ENCODE data around the gene KIF6.
"Not testable (repeated sequence)": the region's sequence is repeated elsewhere in the genome, so short reads cannot be mapped to it uniquely, and the experiment has no call there.

The KIF6 gene

GRCh38 chr6:39543095-39543494 lies 182.1 kb downstream of the KIF6 start:
- no peak for DNase-seq

DNA sequence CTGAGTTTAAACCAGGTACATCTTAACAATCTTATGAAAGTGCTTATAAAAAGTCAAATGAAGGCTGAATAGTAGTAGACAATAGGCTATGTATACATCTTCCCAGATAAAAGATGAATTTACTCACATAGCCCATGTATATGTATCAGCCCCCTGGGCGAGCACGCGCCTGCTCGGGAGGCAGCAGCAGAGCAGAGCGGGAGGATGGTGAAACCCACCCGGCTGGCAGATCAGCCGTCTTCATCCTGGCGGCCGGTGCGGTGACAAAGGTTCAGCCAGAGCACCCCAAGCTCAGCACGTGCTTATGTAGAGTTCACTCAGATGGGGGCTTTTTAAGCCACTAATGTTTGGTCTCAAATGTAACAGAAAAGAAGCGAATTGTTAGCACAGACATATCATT lies 184.8 kb downstream of the KIF6 start:
- no peak for DNase-seq

DNA sequence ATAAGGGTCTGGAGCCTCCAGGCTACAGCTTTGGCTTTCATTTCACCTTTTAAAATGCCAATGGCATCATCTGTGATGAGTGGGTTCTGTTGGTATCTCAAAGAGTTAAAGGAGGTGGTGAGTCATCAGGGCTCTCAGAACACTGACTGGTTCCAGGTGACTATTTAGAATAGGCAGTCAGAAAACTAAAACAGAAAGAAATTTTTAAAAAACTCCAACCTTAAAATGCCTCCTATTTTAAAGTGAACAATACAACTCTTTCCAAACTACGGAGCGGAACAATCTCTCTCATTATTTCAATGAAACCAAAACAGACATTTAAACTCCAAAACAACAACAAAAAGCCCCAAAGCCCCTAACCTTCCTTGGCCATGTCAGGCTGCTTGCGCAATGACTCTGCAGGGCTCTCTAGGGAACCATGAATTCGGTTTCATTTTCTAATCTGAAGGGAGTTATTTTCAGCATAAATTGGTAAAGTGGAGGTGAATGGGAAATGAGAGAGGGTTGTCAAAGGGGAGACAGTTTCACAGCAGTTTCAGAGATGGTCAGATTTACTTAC lies 194.9 kb downstream of the KIF6 start:
- no peak for DNase-seq

DNA sequence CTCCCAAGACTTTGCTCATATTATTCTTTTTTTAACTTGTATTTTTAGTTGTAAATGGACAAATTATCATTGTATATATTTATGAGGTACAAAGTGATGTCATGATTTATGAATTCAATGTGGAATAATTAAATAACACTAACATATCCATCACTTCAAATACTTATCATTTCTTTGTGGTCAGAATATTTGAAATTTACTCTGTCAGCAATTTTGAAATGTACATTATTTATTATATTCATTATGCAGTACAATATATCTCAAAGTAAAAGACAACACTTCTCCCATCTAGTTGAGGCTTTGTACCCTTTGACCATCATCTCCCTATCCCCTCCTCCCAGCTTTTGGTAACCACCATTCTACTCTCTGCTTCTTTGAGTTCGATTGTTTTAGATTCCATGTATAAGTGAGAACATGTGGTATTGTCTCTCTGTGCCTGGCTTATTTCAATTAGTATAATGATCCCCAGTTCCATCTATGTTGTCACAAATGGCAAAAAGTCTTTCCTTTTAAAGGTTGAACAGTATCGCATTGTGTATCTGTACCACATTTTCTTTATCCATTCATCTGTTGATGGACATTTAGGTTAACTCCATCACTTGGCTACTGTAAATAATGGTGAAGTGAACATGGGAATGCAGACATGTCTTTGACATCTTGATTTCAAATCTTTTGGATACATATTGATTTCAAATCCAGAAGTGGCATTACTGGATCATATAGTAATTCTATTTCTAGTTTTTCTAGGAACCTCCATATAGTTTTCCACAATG lies 197.2 kb downstream of the KIF6 start:
- no peak for DNase-seq

GRCh38 chr6:39524007-39524406 lies 201.2 kb downstream of the KIF6 start:
- no peak for DNase-seq

DNA sequence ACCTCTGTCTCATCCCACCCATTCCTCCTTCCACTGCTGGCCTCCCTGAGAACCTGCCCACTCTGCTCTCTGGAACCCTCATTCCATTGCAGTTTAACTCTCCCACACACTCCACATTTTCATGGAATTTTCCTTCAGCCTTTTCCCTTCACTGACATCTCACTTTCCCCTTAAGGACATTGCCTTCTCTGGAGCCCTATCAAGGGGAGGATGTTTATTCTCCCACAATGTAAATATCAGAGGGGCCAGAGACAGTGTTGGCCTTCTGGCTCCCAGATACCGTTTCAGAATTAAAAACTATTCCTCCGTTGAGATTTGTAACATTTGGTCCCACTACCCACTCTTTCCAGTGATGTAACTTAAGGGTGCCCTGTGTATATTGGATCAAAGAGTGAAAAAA lies 203.2 kb downstream of the KIF6 start:
- DNase-seq = no peak

- DNase-seq = no peak
Measured at GRCh38 chr6:39520916-39521315, 204.3 kb downstream of the KIF6 start.

- DNase-seq = no peak
Measured at GRCh38 chr6:39520411-39520810, 204.8 kb downstream of the KIF6 start.

DNA sequence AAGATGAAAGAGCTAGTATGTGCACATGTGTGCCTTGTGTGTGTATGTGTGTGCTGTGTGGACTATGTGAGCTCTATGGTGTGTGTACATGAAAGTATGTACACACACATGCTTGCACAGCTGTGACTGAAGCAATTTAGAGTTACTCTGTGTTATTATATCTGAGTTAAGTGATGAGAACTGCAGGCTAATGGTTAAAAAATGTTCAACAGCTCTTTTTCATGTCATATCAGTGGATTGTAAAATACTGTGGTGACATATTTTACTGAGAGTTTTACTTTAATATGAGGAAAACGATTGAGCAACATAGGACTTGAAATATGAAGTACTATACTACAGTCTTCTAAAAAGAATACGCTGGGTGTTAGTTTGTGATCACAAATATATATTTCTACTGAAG lies 207.0 kb downstream of the KIF6 start:
- DNase-seq = no peak

DNA sequence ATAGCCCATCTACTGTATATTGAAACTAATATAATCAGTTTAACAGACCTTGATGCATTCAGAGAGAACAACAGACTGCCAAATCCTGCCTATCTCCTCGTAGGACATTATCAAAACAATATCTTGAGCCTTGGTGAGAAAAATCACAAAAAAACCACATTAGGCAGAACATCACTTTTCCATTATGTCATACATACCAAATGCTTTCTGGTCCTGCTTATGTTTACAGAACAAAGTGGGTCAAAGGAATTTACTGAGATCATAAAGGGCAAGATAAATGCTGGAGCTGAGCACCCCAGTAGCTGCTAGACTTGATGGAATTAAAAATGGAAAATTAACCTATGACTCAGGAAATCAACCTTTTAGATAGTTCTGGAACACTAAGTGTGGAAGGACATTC lies 207.5 kb downstream of the KIF6 start:
- no peak for DNase-seq

DNA sequence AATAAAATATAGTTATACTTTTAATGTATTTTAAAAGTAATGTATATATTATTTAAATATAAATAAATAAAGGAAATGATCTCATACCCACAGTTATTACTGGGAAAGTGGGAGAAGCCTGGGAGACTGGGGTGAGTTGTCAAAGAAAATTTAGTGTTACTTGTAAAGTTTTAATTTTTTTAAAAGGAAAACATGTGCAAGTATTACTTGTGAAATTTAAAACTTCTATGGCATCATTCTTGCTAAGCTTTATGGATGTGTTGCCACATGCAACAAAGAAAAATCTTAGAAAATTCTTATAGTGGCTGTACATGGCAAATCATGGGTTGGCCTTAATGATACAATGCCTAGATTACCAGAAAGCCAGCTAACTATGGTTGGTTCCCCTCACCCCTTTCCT lies 208.7 kb downstream of the KIF6 start:
- DNase-seq = no peak

- no peak for DNase-seq
Measured at GRCh38 chr6:39515471-39515870, 209.7 kb downstream of the KIF6 start.

- DNase-seq = no peak
Measured at GRCh38 chr6:39515006-39515405, 210.2 kb downstream of the KIF6 start.

DNA sequence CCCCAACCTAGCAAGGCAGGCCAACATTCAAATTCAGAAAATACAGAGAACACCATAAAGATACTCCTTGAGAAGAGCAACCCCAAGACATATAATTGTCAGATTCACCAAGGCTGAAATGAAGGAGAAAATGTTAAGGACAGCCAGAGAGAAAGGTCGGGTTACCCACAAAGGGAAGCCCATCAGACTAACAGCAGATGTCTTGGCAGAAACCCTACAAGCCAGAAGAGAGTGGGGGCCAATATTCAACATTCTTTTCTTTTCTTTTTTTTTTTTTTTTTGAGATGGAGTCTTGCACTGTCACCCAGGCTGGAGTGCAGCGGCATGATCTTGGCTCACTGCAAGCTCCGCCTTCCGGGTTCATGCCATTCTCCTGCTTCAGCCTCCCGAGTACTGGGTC lies 215.4 kb downstream of the KIF6 start:
- not testable (repeated sequence) for DNase-seq

DNA sequence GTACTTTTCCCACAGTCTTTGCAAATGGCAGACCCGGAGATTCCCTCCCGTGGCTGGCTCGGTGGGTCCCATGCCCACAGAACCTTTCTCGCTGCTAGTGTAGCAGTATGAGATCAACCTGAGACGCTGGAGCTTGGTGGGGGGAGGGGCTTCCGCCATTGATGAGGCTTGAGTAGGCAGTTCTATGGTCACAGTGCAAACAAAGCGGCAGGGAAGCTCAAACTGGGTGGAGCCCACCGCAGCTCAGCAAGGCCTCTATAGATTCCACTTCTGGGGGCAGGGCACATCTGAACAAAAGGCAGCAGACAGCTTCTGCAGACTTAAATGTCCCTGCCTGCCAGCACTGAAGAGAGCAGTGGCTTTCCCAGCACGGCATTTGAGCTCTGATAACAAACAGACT lies 216.7 kb downstream of the KIF6 start:
- no peak for DNase-seq

DNA sequence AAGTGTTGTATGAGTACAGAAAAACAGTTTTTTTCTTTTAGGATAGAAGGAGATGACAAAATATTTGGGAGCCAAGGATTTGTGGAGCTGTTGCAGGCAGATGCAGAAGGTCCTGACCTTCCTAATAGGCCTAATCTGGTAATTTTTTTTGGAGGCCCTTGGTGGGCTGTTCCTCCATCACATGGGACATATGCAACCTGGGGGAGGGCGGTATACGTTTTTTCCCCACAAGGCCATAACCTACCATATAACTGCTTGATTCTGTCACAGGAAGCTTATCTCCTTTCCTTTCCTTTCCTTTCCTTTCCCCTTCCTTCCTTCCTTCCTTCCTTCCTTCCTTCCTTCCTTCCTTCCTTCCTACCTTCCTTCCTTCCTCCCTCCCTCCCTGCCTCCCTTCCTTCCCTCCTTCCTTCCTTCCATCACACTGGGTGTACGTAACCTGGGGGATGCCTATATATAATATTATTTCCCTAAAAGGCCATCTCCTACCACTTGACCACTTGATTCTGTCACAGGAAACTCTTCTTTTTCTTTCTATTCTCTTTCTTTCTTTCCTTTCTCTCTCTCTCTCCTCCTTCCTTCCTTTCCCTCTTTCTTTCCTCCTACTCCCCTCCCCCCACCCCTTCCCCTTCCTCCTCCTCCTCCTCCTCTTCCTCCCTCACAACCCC lies 217.7 kb downstream of the KIF6 start:
- no peak for DNase-seq

- not testable (repeated sequence) for DNase-seq
Measured at GRCh38 chr6:39502362-39502955, 222.7 kb downstream of the KIF6 start.

GRCh38 chr6:39499053-39499452 lies 226.2 kb downstream of the KIF6 start:
- DNase-seq = no peak

- no peak for DNase-seq
Measured at GRCh38 chr6:39498096-39498495, 227.1 kb downstream of the KIF6 start.

DNA sequence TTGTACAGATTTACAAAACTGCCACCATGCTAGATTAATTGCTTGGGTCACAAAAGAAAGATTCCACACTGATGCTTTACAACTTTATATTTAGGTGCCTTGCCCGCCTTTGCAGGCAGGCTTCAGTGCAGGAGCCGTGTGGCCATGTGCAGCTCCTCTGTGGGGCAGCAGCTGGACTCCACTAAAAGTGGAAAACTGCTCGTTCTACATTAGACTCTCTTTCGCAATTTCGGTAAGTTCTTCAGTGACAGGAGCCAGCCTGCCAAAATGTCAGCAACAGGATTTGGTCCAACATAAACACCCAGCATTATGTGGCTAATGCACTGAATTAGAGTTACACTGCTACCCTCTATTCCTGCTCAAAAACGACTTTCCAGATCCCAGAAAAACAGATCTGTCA lies 228.3 kb downstream of the KIF6 start:
- DNase-seq = no peak

DNA sequence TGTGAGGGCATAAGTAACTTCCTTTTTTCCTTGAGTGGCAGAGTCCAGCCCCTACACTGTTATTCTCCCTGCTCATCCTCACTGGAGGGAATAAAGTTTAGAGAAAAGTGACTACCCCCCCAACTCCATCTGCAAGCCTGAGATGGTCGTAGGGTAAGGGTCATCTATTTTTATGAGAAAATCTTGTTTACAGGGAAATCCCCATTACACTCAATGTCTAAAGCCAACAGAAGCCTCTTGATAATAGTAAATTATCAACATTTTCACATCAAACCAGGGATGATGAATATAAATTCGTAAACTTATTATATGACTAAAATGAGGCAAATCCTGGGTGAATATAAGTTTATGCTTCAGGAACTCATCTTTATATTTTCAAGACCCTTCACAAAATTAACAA lies 228.8 kb downstream of the KIF6 start:
- DNase-seq = no peak

GRCh38 chr6:39495640-39496039 lies 229.6 kb downstream of the KIF6 start:
- DNase-seq = no peak

GRCh38 chr6:39494998-39495397 lies 230.2 kb downstream of the KIF6 start:
- no peak for DNase-seq

- DNase-seq = no peak
Measured at GRCh38 chr6:39493777-39494176, 231.4 kb downstream of the KIF6 start.
